ENCODE results near the gene BAZ1A. TPM values are rescaled to one million over a fixed set of nuclear protein-coding genes. Genes with fewer than 3 reads are reported as not detected.

BAZ1A gene
- 10 to 100 TPM in 1 of 2 donors, 1 to 10 TPM in 1; 3.4 to 11.8 TPM for total RNA-seq

- Histone ChIP-seq H3K9me3 (no peaks in the 10 kb centered on the region), H3K36me3 (no peaks in the 10 kb centered on the region), H3K4me3 (peak within 1 kb of the TSS; percentile 78 to 83), H3K27me3 (no peaks in the 10 kb centered on the region), H3K4me1 (peaks cover 0 to 4% of the 10 kb centered on the region in 2 donors), H3K27ac (peak within 1 kb of the TSS; percentile 99)
- peak in 1 of 2 donors; percentile 23 for TF ChIP-seq CTCF (IDR thresholded peaks at IDR 0.05)
- peak; percentile 70 for DNase-seq (ENCODE audit: low spot score)
Observed at GRCh38 chr14:34875031-34875922, at the start of gene BAZ1A. TSS of gene BAZ1A (minus strand) at chr14:34875360. CDS start at chr14:34874604, 756 bp downstream.

GRCh38 chr14:34920339-34920738 is 45.2 kb upstream of the BAZ1A start:
- Histone ChIP-seq H3K27me3 (no peaks in the 10 kb centered on the region), H3K9me3 (peaks cover 0 to 3% of the 10 kb centered on the region in 2 donors), H3K4me3 (no peak overlapping the region), H3K27ac (no peak overlapping the region), H3K4me1 (no peaks in the 10 kb centered on the region), H3K36me3 (no peaks in the 10 kb centered on the region)
- no peak for DNase-seq (ENCODE audit: low spot score)
- no peak for TF ChIP-seq CTCF (IDR thresholded peaks at IDR 0.05)

DNA sequence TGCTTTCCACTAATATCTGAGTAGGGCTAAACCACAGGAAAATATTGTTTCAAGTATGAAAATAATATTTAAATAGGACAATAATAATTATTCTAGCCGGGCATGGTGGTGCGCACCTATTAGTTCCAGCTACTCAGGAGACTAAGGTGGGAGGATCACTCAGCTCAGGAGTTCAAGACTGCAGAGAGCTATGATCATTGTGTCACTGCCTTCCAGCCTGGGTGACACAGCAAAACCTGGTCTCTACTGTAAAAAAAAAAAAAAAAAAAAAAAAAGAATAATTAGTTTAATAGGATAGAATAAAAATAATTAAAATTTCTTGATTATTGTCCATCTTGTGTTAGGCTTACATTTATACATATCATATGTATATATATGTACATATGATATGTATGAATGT is 38.5 kb upstream of the BAZ1A start:
- TF ChIP-seq CTCF (IDR thresholded peaks at IDR 0.05) = no peak
- H3K4me1 ChIP-seq = no peaks in the 10 kb centered on the region
- DNase-seq (ENCODE audit: low spot score) = no peak
- no peaks in the 10 kb centered on the region for H3K9me3 ChIP-seq
- H3K4me3 ChIP-seq = no peak overlapping the region
- no peaks in the 10 kb centered on the region for H3K36me3 ChIP-seq
- H3K27me3 ChIP-seq = no peaks in the 10 kb centered on the region
- no peak overlapping the region for H3K27ac ChIP-seq

DNA sequence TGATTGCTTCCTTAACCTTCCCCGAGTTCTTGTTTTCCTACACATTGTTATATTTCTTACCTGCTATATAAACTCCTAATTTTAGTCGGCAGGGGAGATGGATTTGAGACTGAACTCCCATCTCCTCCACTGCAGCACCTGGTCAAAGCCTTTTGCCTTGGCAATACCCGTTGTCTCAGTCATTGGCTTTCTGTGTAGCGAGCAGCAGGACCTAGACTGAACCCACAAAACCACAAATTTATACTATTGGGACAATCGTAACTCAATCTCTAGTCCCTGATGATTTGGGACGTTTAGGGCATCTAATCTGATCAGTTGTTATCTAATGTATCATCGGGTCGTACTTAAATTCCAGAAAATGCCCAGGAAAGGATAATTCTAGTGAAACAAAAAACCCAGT is 37.8 kb upstream of the BAZ1A start:
- Histone ChIP-seq H3K4me3 (no peak overlapping the region), H3K36me3 (no peaks in the 10 kb centered on the region), H3K27me3 (no peaks in the 10 kb centered on the region), H3K27ac (no peak overlapping the region), H3K4me1 (no peaks in the 10 kb centered on the region), H3K9me3 (no peaks in the 10 kb centered on the region)
- no peak for TF ChIP-seq CTCF (IDR thresholded peaks at IDR 0.05)
- DNase-seq (ENCODE audit: low spot score) = no peak

DNA sequence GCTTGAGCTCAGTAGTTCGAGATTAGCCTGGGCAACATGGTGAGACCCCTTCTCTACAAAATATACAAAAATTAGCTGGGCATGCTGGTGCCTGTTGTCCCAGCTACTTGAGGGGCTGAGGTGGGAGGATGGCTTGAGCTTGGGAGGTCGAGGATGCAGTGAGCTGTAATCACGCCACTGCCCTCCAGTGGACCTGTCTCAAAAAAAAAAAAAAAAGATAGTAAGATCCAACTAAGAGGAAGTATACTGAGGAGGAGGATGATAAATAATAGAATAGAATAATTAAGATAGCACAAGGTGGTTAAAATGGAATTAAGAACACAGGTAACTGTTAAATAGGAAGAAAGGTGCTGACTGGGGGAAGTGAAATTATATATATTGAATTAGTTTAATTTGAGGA is 37.0 kb upstream of the BAZ1A start:
- no peak overlapping the region for H3K4me3 ChIP-seq
- H3K27ac ChIP-seq = no peak overlapping the region
- no peaks in the 10 kb centered on the region for H3K9me3 ChIP-seq
- no peak for TF ChIP-seq CTCF (IDR thresholded peaks at IDR 0.05)
- no peaks in the 10 kb centered on the region for H3K27me3 ChIP-seq
- DNase-seq (ENCODE audit: low spot score) = no peak
- no peaks in the 10 kb centered on the region for H3K4me1 ChIP-seq
- no peaks in the 10 kb centered on the region for H3K36me3 ChIP-seq

All from right atrium auricular region (tissue), 2 donors.